ENCODE measurements around the gene TOP2A.
A peak's percentile ranks its signal among the peaks of the same experiment; 100 is the strongest.

TOP2A gene

GRCh38 chr17:40348562-40349476 lies 68.9 kb downstream of the TOP2A start:
- no peak for DNase-seq (ENCODE audit: low read depth in 2 of 3, low spot score in 2 of 3)

- DNase-seq (ENCODE audit: low read depth in 2 of 3, low spot score in 2 of 3) = no peak
Measured at GRCh38 chr17:40348136-40348504, 69.6 kb downstream of the TOP2A start.

GRCh38 chr17:40347319-40348135 lies 70.2 kb downstream of the TOP2A start:
- DNase-seq (ENCODE audit: low read depth in 2 of 3, low spot score in 2 of 3) = no peak

GRCh38 chr17:40346765-40347158 lies 70.9 kb downstream of the TOP2A start:
- DNase-seq (ENCODE audit: low read depth in 2 of 3, low spot score in 2 of 3) = no peak

- no peak for DNase-seq (ENCODE audit: low read depth in 2 of 3, low spot score in 2 of 3)
Measured at GRCh38 chr17:40345994-40346764, 71.5 kb downstream of the TOP2A start.

- no peak for DNase-seq (ENCODE audit: low read depth in 2 of 3, low spot score in 2 of 3)
Measured at GRCh38 chr17:40345161-40345993, 72.3 kb downstream of the TOP2A start.

GRCh38 chr17:40344421-40345160 lies 73.1 kb downstream of the TOP2A start:
- no peak for DNase-seq (ENCODE audit: low read depth in 2 of 3, low spot score in 2 of 3)

- DNase-seq (ENCODE audit: low read depth in 2 of 3, low spot score in 2 of 3) = no peak
Measured at GRCh38 chr17:40343219-40344119, 74.2 kb downstream of the TOP2A start.

- DNase-seq (ENCODE audit: low read depth in 2 of 3, low spot score in 2 of 3) = no peak
Measured at GRCh38 chr17:40342504-40343218, 75.0 kb downstream of the TOP2A start.

GRCh38 chr17:40341808-40342503 lies 75.7 kb downstream of the TOP2A start:
- no peak for DNase-seq (ENCODE audit: low read depth in 2 of 3, low spot score in 2 of 3)

GRCh38 chr17:40340880-40341807 lies 76.6 kb downstream of the TOP2A start:
- DNase-seq (ENCODE audit: low read depth in 2 of 3, low spot score in 2 of 3) = peak in 2 of 3 experiments; percentile 71 to 72

- no peak for DNase-seq (ENCODE audit: low read depth in 2 of 3, low spot score in 2 of 3)
Measured at GRCh38 chr17:40340327-40340726, 77.4 kb downstream of the TOP2A start.

- no peak for DNase-seq (ENCODE audit: low read depth in 2 of 3, low spot score in 2 of 3)
Measured at GRCh38 chr17:40338941-40339649, 78.6 kb downstream of the TOP2A start.

All from activated CD8-positive, alpha-beta memory T cell treated with anti-CD3 and anti-CD28 coated beads for 48 hours (primary cell).